ENCODE measurements around the gene SMAP1.

Gene SMAP1

GRCh38 chr6:70844301-70844700, 176.6 kb downstream of the SMAP1 start:
- no peak for ATAC-seq

- no peak for ATAC-seq
These were observed 178.6 kb downstream of the SMAP1 start for GRCh38 chr6:70846207-70846835.

DNA sequence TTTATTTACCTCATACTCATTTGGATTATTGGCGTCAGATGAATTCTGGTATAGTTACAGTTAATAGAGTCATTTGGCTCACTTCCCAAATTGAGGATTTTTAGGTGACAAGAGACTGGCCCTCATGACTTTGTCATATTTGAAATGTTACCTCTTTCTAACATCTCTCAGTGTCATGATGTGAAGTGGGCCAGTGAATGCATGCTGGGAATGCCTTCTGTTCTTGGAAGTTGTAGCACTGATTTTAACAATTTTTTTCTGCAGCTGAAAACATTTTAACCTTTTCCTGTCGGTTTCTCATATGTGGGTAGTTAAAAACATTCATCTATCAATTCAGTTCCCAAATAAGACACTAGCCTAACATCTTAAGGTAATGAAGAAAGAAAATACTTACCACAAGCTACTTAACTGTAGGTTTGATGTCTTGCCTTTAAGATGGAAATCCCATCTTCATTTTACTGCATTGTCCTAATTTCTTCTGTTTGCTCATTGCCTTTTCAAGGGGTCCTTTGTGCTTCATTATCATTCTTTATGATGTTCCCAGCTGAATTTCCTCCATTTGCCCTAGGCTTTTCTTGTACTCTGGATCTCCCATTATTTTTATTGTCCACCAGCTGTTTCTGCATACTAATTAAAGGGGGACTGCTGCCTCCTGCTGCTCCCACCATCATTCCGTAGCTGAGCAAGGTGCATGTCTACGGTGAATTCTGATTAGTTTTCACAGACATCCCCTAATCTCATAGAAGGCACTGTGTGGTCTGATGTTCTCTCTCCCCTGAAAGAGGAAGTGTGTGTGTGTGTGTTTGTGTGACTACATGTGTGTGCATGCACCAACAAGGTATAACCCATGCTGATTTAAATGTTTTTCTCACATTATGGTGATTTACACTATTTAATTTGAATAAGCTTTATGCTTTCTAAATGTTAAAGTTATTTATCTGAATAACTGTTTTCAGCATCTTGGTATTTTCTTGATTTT, 179.7 kb downstream of the SMAP1 start:
- ATAC-seq: no peak

DNA sequence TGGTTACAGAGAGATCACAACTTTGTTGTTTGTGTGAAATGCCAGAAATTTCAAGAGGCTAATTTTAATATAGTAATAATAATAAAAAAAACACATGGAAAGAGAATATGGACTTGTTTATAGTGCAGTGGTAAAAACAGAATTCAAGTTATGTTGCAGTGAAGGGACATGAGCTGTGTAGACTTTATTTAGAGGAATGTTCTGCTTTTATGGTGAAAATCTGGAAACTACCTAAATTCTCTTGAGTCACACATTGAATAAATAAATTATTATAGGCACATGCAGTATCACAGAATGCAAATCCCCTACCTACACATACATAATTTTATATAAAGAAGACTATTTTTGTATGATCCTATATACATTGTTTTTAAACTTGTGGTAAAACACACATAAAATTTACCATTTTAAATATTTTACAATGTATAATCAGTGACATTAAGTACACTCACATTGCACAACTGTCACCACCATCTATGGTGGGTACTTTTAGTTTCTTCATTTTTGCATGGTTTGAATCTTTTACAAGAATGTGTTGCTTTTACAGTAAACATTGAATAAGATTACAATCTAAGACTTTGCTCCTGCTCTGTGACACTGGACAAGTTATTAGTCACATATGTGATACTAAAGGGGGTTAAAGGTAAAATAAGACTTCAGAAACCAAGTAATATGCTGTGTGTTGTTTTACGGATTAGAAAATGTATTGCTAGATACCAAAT, 181.8 kb downstream of the SMAP1 start:
- ATAC-seq: no peak

DNA sequence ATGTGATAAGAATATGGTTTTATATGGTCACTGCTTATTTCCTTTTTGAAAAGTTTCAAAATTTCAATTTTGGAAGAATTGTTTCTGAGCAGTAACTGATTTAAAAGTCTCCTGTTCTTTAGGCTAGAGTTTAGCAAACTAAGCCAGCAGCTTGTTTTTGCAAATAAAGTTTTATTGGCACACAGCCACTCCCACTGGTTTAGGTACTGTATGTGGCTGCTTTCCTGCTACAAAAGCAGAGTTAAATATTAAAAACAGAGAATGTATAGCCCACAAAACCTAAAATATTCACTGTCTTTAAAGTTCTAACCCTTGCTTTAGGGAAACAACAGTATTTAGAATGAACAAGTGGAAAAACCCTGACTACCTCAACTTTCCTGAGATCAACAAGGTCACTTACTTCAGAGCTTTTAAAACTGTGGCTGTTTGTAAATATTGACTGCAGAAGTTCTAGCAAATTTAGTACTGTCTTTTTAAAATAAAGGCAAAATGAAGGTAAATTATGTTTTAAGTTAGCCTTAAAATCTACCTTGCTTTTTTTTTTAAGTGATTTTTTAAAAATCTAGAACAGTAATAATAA, 185.1 kb downstream of the SMAP1 start:
- no peak for ATAC-seq

- ATAC-seq: no peak
These were observed 189.8 kb downstream of the SMAP1 start for GRCh38 chr6:70857387-70858077.

GRCh38 chr6:70860045-70860444, 192.4 kb downstream of the SMAP1 start:
- no peak for ATAC-seq

DNA sequence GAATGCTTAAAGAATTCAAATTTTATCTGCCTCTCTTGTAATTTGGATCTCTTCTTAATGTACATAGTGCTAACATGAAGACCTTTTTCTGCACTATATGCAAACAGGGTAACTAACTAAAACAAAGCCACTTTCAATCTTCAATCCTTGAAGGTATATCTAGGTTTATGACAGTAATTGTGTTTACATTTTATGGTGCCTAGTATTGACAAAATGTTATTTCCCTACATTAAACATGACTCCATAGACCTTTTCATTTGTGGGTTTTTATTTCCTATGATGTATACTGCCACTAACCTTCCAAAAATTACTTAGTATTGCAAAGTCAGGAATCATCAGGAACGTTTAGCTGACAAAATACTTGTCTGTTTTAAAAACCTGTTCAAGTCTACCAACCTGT, 193.2 kb downstream of the SMAP1 start:
- ATAC-seq: no peak

DNA sequence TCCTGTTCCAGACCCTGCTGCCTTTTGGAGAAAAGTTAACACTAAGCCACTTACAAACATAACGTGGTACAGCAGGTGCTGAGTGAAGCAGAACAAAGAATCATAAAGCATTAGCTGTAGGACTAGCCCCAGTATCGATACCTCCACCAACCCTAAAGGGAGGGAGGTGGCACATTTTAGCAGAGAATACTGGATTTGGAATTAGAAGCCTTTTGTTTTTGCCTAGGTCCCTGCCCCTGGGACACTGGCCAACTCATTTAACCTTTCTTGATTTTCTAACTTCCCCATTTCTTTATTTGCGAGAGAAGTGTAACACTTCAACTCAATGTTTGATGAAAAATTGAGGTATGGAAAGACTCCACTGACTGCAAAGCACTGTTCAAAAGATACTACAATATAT, 195.7 kb downstream of the SMAP1 start:
- no peak for ATAC-seq

DNA sequence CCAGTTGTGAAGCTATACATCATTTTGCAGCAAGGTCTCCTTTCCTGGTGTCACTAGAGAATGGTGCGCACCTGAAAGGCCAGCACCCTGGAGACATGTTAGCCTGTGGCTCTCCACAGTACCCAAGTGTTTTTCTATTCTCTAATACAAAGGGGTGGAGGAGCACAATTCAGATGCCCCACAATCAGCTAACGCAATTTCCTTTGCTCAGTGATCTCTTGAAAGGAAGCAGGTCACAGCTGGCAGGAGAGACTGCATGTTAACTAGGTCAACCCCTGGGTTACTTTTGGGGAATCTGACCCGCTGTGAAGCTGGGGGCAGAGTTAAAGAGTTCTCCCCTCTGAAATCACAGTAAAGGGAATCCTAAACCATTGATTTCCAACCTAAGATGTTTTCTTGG, 196.7 kb downstream of the SMAP1 start:
- no peak for ATAC-seq

- no peak for ATAC-seq
These were observed 204.8 kb downstream of the SMAP1 start for GRCh38 chr6:70872469-70872868.

DNA sequence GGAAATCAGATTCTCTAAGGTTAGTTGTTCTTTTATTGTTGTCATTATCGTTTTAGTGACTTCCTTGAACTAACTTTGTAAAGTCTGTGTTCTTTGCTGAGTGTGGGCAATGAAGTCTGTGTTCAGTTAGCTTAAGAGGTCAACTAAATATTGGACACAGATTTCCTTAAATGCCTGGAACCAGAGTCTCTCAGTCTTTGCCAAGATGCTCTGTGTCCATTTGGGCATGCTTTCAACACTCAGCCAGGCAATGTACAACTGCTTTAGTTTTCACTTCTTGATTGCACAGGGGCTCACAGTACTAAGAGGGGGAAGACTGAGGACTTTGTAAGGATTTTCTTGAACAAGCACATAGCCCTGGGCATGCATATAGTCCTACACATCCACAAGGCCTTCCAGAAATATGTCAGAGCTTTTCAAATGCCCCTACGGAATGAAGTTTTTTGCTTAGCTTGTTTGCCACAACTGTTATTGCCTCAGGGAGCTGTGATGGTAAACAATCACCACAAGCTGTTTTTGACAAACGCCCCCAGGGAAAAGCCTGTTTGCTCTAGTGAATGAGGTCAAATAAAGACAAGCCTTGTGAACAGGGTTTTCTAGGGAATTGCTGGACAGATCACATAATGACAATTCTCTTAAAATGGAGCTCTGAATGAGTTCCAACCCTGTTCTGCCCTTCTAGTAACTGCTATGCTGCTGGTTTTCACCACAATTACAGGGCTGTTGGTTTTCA, 206.7 kb downstream of the SMAP1 start:
- no peak for ATAC-seq

DNA sequence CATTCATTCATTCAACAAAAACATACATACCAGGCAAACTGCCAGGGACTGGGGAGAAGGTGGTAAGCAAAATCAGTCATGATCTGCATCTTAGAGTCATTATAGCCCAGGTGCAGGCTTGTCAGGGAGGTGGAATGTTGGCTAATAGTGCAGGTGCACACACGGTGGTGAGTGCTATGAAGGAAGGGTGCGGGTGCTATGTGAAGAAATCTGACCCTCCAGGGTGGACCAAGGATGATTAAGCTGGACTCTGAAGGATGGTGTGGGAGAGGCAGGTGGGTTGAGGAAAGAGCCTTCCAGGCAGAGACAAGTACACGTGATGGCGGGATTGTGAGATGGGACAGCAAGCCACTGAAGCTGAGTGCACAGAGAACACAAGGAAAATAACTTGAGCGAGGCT, 211.8 kb downstream of the SMAP1 start:
- ATAC-seq: no peak

- ATAC-seq: peak; percentile 72
These were observed 216.6 kb downstream of the SMAP1 start for GRCh38 chr6:70884074-70884983.

DNA sequence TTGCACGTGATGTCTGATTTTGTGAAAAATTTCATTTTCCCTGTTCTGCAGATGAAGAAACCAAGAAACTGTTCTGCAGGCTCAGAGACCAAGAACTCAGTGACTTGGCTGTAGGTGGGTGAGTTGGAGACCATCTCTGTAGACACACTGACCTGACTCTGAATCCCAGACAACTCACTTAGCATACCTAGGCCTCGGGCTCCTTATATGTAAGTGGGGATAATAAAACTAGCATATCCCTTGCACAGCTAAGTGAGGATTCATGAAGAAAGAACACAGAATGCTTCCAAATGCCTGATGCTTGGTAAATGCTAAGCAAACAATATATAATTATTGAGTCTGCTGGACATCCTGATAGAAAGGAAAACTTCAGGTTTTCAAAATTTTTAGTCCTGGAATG, 218.4 kb downstream of the SMAP1 start:
- ATAC-seq: no peak

DNA sequence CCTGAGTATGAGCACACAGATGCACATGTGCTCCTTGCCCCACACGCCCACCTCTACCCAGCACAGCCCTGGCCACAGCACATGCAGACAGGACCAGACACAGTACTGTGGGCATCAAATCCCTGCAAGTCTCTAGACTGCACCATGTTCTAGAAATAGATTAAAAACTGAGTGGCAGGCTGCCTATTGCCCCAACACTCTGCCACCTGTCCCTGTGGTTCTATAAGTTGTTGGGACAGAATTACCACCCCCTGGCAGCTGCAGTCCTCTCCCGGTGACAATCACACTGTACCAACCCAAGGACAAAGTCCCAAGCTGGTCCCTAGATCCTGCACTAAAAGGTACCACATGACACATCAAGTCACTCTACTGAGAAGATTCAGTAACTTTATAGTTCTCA, 219.0 kb downstream of the SMAP1 start:
- no peak for ATAC-seq

- ATAC-seq: no peak
These were observed 221.6 kb downstream of the SMAP1 start for GRCh38 chr6:70889270-70889669.

GRCh38 chr6:70894001-70894400, 226.3 kb downstream of the SMAP1 start:
- ATAC-seq: no peak

- no peak for ATAC-seq
These were observed 232.4 kb downstream of the SMAP1 start for GRCh38 chr6:70900047-70900446.

- no peak for ATAC-seq
These were observed 233.6 kb downstream of the SMAP1 start for GRCh38 chr6:70901324-70901723.

Data from activated CD4-positive, CD25-positive, alpha-beta regulatory T cell treated with anti-CD3 and anti-CD28 coated beads, Interleukin-2, amount 50 U/mL, for 24 hours (primary cell).